NCI-H510A (cell line): ENCODE measurements around the gene VAC14.
"Not testable (repeated sequence)": the region's sequence is repeated elsewhere in the genome, so short reads cannot be mapped to it uniquely, and the experiment has no call there.

Experiments used
- DNase-seq: peaks from one replicate; lab custom pipeline; 2025; lab: John Stamatoyannopoulos, UW

Gene VAC14

GRCh38 chr16:70800781-70801480 is at the start of gene VAC14:
TSS of gene VAC14 (minus strand) at chr16:70801158. CDS start at chr16:70800900, 258 bp downstream.
- peak; percentile 74 for DNase-seq

- DNase-seq, result not testable (repeated sequence)
Observed at GRCh38 chr16:70823498-70824118, 22.6 kb upstream of the VAC14 start.

- not testable (repeated sequence) for DNase-seq
Observed at GRCh38 chr16:70822734-70823133, 21.8 kb upstream of the VAC14 start.

GRCh38 chr16:70818088-70818487 is 17.1 kb upstream of the VAC14 start:
- not testable (repeated sequence) for DNase-seq

GRCh38 chr16:70809392-70810060 is 8.6 kb upstream of the VAC14 start:
- no peak for DNase-seq

GRCh38 chr16:70808371-70808770 is 7.4 kb upstream of the VAC14 start:
- DNase-seq, result no peak

- DNase-seq, result no peak
Observed at GRCh38 chr16:70805787-70806186, 4.8 kb upstream of the VAC14 start.

GRCh38 chr16:70805380-70805779 is 4.4 kb upstream of the VAC14 start:
- no peak for DNase-seq

GRCh38 chr16:70804734-70805169 is 3.8 kb upstream of the VAC14 start:
- no peak for DNase-seq

GRCh38 chr16:70804153-70804733 is 3.3 kb upstream of the VAC14 start:
- DNase-seq, result no peak

GRCh38 chr16:70803319-70803718 is 2.4 kb upstream of the VAC14 start:
- no peak for DNase-seq

GRCh38 chr16:70801611-70802010 is 653 bp upstream of the VAC14 start:
- no peak for DNase-seq

GRCh38 chr16:70800311-70800710 is 647 bp downstream of the VAC14 start:
- DNase-seq, result no peak

GRCh38 chr16:70796301-70796700 is 4.7 kb downstream of the VAC14 start:
- DNase-seq, result no peak

- DNase-seq, result no peak
Observed at GRCh38 chr16:70795296-70795912, 5.6 kb downstream of the VAC14 start.

GRCh38 chr16:70793851-70794502 is 7.0 kb downstream of the VAC14 start:
- DNase-seq, result no peak

GRCh38 chr16:70790815-70791214 is 10.1 kb downstream of the VAC14 start:
- no peak for DNase-seq

- DNase-seq, result no peak
Observed at GRCh38 chr16:70789595-70790447, 11.1 kb downstream of the VAC14 start.

GRCh38 chr16:70788668-70789594 is 12.0 kb downstream of the VAC14 start:
- DNase-seq, result no peak
